LoVo (cell line): ENCODE measurements around the gene EDRF1.

Source experiments
- DNase-seq: peaks from one replicate; pipeline ENCODE4 v3.0.0-alpha.2; 2016; ENCODE audit warnings: low spot score

Gene EDRF1

DNA sequence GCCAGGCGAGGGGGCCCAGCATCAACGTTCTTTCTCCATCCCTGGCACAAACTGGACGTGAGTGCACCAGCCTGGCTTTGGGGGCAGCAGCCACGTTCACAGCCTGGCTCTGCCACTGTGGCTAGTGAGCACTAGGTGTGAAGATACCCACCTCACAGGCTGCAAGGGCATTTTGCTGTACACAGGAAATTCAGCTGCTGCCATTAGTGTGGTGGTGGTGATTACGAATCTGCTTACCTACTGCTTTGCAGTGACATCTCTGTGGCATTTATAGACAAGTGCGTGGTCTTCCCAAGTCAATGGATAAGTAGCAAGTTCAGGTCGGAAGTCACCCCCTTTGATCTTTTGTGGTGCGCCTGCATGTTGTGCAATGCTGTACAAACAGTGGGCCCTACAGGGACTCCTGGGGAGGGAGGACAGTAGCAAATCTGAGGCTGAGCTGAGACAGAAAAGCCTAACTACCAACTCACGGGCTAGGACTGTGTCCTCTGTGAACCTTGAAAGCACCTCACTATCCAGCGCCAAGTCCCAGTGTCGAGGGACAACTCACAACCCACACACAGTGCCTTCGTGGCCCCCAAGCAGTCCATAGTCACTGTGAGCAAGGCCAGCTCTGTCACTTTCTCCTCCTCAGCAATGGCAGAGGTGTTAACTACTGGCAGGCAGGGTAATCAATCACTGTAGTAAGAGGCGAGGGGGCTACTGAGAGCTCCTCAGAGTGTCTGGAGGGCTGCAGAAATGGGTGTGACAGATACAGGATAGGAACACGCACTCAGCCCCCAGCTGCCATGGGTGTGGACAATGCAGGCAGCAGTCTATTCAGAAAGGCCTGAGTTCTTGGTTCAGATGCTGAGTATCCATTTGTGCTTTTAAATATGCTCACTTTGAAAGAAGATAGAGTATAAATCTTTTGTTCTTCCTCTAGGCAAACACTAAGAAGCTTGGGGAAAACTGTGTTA lies 73.1 kb downstream of the EDRF1 start:
- no peak for DNase-seq

DNA sequence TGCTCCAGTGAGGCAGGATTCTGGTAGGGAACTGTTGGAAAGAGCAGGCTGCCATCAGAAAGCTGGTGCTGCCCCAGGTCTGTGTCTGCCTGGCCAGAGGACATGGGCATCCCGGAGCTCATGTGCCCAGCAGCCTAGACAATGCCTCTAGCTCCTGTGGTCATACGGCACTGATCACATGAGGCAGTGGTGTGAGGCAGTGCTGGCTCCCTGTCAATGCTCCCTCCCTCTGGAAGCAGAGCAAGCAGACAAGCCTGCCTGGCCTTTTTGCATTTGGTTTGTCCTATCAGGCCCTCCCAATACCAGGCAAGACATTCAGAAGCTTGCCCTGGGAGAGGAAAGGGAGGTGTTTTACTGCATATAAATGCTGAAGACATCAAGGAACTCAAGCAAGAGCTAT lies 75.6 kb downstream of the EDRF1 start:
- no peak for DNase-seq

DNA sequence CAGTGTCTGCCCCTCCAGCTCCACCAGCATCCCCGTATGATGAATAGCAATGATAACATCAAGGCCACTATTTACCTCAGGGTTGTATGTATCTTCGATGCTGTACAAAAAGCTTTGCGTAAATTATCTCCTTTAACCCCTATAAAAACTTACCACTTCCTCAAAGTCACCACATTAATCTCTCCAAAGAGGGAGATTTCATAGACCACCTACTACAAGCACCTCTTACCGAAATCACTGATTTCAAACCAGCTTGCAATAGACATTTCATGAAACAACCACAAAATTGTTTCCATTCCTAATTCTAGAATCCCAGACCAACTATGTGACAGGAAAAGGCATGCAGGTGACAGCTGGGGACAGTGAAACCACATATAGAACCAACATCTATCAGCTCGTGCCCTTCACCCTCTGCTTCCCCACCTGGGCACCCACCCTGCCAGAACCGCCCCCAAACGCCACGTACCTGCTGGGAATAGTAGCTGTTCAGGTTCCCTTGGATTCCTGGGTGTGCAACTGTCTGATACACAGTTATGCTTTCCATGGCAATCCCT lies 76.2 kb downstream of the EDRF1 start:
- DNase-seq, result no peak

DNA sequence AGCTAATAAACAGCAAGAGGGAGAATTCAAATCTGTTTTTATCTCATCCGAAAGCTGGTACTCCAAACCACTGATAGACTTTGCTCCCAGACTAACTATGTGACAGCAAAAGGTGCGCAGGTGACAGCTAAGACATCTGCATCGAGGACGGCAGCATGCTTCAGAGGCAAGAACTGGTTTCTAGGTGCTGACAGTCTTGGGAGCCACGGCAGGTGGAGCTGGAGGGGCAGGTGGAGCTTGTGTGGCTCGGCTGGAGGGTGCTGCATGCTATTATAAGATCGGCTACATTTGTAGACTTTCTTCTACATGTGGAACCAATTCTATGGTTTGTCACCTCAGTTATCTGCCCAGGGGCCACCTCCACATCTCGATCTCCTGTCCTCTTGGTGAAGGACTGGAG lies 77.9 kb downstream of the EDRF1 start:
- DNase-seq, result no peak

DNA sequence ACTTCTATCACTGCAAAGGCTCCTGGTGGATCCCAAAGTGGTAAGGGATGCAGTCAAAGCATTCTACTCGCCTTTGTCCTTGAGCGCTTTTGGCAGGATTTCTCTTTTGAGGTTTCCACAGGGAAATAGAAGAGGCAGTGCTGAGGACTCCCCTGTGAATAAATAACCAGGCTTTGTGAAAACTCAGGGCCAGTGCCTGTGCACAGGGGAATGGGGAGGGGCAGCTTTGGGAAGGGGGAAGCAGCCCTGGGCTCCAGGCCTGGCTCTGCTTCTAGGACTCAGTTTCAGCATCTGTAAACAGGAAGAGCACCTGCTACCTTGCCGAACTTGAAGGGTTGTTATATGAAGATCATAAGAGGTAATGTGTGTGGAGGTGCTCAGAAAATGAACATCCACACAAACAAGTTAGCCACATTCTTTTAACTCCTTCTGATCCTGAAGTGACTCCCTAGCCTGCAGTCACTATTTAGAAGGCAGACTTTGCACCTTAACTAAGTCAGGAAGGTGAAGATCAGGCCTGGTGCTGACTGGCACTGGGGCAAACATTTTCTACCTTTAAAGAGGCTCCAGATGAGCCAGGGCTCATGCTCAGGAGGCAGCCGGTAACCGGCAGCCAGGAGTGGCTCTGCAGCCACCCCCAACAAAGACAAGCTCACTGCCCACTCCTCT lies 78.6 kb downstream of the EDRF1 start:
- no peak for DNase-seq

DNA sequence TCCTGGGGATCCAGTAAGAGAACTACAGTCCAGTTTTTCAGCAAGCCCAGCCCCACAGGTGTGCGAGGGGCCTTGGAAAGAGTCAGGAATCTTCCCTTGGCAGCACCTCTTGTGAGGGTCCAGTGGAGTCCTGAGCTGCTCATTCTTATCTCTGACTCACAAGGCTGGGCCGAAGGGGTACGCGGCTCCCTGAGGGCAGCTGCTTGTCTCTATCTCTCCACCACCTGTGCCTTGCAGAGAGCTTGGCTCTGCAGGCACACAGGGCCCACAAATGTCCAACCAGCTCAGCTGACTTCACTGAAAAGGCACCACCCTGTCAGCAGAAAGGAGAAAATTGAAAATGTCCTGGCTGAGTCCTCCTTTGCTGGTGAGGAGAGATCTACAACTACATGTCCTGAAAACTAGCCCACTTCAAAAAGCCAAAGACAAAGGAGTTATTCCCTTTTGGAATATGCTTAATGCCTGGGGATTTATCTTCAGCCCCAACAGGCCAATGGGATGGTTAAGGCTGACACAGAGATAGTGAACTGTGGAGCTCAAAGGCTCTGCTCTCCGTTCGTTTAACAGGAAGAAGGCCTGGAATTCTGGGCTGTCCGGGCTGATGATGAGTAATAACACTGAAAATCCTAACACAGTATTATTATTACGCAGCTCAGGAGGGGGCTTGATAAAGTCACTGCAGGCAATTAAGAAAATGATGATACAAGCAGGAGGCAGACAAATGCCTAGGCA lies 80.1 kb downstream of the EDRF1 start:
- DNase-seq, result no peak

DNA sequence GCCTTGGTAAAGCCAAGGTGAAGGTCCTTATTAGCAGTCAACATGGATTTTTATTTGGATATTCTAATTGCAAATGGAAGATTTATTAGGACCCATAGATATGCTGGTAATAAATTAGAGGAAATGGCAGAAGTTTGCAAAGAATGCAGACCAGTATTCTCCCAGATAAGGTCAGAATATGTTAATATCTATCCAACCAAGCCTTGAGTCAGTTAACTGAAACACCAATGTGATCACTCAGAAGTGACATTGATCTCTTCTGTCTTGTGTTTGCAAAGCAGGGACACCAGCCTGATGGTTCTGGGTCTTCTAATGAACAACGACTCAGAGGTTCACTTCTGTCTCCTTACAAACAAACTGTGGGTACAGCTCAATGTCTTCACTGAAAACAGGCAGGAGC lies 82.1 kb downstream of the EDRF1 start:
- no peak for DNase-seq

DNA sequence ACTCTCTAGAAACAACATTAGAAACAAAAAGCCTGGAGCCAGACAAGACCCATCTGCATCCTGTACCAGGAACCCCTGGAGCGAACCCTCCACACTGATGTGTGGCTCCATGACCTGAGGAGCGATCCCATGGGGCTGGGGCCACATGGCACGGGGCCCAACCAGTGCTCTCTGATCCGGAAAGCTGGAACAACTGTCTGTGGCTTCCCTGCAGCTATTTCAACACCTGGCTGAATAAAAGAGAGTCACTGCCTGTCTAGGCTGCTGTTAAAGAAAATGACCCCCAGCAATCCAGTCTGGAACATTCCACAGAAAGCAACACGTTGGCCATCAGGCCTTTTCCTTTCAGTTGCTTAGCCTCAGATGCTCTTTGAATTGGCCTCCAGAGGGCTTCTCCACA lies 82.6 kb downstream of the EDRF1 start:
- DNase-seq, result no peak

DNA sequence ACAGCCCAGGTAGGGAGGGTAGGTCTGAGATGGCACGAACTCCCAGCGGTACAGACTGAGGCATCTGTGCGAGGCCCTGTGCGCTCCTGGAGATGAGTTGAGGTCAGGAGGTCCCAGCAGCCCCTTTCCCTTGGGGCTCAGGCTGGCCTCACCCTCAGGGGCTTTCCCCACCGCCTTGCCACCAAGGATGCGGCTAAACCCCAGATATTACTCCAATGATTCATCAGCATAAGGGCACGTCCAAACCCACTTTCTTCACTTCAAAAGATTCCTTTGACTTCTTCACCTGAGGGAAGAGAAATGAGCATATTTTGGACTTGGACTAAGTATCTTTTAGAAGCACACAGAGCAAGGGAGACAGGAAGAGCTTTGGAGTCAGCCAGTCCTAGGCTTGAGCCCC lies 83.2 kb downstream of the EDRF1 start:
- DNase-seq, result no peak

DNA sequence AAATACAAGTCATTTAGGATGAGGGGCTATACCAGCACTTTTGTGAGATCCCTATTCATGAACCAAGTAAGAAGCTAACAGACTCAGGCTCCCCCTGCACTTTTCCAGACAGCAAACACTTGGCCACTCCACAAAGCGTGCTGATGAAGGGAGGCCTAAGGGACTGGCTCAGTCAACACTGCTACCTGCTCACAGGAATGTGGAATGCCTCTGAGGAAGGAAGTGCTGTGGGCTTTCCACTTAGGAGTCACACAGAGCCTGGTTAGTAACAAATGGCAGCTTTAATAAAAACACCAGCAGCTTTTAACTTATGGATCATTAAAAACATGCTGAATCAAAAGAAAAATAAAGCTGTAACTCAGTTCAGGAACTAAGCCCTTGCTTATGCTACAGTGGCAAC lies 88.5 kb downstream of the EDRF1 start:
- no peak for DNase-seq

DNA sequence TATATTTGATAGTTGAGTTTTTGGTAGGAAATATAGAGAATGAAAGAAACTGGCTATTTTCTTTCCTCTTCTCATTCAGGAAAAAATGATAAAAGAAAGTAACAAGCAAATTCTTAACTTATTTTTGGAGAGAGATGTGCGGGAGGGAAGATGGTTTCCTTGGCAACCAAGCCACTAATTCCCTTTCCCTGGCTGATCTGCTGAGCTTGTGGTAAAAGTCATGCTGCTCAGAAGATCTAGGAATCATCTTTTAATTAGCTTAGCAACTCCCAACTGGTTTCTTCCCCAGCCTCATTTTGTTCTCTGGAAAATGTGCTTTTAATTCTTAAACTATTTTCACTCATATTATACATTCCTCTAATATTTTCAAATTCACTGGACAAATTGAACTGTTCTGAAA lies 91.7 kb downstream of the EDRF1 start:
- no peak for DNase-seq

DNA sequence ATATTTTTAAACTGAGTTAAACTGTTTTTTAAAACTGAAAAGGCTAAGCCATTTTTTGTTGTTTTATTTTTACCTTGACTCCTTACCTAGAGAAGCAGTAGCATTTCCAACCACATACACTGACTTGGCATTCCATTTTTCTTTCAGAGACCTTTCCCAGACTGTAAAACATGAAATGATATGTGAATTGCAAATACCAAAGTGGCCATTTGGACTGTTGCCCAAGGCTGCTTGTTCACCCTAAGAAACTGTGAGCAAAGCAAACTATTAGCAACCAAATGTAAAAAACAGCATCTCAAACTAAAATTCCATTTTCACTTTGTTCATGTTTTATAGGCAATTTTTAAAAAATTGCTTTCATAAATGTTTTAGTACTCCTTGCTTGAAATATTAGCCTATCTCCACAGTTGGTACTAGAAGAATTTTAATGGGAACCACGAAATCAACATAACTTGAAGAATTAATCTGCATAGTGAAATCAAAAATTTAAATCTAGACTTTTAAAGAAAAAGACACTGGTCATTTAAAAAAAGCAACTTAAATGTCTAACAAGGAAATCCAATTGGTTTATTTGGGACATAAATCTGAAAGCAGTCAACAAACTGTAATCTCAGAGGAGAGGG lies 92.7 kb downstream of the EDRF1 start:
- no peak for DNase-seq
